Stimulated activated CD8-positive, alpha-beta memory T cell treated with anti-CD3 and anti-CD28 coated beads, Interleukin-12 subunit alpha, Interleukin-12 subunit beta, amount 100 ng/mL, for 1 hour (primary cell): ENCODE measurements around the gene RBP2.
"Not testable (repeated sequence)": the region's sequence is repeated elsewhere in the genome, so short reads cannot be mapped to it uniquely, and the experiment has no call there.

ENCODE experiments used
- DNase-seq: peaks from one replicate; pipeline ENCODE4 v3.0.0-alpha.2; 2020; ENCODE audit warnings: low read depth

The RBP2 gene

GRCh38 chr3:139443186-139443585 is 33.1 kb downstream of the RBP2 start:
- no peak for DNase-seq

GRCh38 chr3:139441656-139442055 is 34.7 kb downstream of the RBP2 start:
- DNase-seq, result no peak

GRCh38 chr3:139440639-139441556 is 35.4 kb downstream of the RBP2 start:
- no peak for DNase-seq

DNA sequence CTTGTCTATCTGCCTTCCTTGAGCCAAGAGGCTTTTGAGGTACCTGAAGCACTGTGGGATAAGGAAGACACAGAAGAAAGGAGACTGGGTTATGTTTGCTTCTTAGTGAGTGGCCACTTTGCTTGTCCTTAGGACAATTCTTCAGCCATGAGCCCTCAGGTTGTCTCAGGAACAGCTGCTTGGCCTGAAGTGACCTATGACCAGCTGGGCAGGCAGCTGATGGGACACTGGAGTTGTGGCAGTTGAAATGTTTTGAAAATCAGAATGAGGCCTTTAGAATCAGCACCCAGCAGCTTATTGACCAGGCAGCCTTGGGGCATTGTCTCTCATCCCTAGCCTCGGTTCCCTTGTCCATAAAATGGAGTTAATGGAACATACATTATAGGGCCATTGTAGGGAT is 37.0 kb downstream of the RBP2 start:
- no peak for DNase-seq

DNA sequence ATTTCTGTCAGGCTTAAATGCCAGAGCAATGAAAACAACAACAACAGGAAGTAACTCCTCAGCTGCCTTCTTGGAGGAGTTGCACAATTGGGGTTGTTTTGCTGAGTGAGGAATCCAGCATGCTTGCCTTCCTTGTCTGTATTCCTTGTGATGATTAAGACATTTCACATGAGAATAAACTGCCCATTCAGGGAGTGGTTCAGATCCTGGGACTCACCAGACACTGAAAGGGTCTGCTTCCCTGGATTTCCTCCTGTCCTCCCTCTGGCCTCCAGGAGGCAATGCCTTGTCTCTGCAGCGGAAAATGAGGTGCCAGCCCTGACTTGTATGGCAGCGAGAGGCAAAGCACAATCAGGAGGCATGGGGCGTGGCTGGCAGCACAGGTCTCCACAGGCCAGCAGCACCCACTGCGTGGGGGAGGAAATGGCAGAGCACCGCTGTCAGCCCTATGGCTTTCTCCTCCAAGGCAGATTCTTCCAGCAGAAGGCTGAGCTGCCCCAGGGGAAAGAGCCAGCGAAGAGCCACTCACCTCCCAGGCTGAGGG is 41.5 kb downstream of the RBP2 start:
- no peak for DNase-seq

GRCh38 chr3:139434228-139434627 is 42.1 kb downstream of the RBP2 start:
- DNase-seq, result no peak

- no peak for DNase-seq
Observed at GRCh38 chr3:139433089-139433488, 43.2 kb downstream of the RBP2 start.

DNA sequence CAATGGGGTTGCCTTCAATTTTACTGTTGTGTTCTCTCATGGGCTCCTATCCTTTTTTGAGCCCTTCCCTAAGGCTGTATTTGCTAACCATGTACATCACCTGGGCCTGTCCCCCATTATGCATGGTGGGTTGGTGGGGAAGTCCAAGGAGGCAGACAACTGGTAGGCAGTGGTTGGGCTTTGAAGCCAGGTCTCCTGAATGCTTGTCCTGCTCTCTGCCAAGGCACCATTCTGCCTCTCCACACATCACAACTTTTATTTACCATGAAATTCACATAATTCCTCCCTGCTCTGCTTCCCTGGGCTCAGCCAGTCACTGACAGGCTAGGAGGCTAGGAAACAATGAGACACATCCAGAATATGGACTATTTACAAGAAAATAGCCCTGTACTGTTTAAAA is 45.8 kb downstream of the RBP2 start:
- no peak for DNase-seq

GRCh38 chr3:139427283-139428060 is 48.8 kb downstream of the RBP2 start:
- no peak for DNase-seq

GRCh38 chr3:139425745-139426400 is 50.4 kb downstream of the RBP2 start:
- no peak for DNase-seq

- DNase-seq, result no peak
Observed at GRCh38 chr3:139423232-139423631, 53.1 kb downstream of the RBP2 start.

GRCh38 chr3:139421460-139421859 is 54.9 kb downstream of the RBP2 start:
- no peak for DNase-seq

GRCh38 chr3:139421040-139421439 is 55.3 kb downstream of the RBP2 start:
- DNase-seq, result no peak

DNA sequence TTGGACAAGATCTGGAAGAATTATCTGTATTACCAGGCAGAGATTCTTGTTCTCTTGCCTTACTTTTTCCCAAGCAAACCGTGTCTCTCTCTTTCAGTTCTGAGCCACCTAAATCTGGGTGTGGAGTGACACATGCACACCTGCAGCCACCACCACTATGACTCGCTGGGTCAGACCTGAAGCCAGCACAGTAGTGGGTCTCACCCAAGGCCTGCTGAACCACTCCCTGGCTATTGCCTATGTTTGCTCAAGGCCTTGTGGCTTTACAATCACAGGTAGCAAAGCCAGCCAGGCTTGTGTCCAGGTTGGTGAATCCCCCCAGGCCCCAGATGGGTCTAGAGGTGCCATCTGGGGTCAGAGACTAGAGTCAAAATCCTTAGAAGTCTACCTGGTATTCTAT is 58.2 kb downstream of the RBP2 start:
- no peak for DNase-seq

DNA sequence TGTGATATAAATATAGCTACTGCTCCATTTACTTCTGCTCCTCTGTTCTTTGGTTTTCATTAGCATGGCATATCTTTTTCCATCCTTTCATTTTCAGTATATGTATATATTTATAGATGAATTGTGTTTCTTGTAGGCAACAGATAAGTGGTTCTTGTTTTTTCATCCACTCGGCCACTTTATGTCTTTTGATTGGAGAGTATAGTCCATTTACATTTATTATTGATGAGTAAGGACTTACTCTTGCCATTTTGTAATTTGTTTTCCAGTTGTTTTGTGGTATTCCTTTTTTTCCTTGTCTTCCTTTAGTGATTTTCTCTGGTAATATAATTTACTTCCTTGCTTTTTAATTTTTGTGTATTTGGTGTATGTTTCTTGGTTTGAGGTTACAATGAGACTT is 60.0 kb downstream of the RBP2 start:
- DNase-seq, result no peak

DNA sequence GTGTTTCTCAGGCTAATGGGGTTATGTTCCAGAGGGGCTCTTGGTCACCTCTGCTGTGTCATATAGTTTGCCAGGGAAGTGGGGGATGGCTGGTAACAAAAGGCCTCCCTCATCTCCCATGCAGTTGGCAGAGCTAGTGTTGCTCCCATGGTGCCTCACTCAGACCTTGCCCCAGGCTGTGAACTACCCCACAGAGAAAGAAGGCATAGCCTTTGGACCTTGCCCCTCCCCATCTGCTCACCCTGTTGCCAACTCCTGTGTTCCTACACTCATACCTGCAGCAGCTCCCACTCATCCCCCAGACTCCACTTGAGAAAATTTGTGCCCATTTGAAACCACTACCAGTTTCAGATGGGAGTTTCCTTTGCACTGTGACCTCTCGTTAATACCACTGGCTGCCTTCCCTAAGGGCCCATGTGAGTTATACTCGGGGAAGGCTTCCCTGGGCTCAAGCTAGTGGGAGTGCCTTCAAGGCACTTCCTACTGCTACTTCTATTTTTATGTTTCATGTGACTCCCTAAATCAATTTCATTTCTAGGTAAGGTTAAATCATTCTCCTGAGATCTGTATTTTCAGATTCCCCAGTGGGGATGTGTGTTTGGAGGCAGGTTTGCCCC is 61.6 kb downstream of the RBP2 start:
- no peak for DNase-seq

DNA sequence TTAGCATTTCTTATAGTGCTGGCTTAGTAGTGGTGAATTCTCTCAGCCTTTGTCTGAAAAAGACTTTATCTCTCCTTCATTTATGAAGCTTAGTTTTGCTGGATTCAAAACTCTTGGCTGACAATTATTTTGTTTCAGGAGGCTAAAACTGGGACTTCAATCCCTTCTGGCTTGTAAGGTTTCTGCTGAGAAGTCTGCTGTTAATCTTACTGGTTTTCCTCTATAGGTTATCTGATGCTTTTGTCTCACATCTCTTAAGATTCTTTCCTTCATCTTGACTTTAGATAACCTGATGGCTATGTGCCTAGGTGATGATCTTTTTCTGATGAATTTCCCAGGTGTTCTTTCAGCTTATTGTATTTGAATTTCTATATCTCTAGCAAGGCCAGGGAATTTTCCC is 63.4 kb downstream of the RBP2 start:
- DNase-seq, result not testable (repeated sequence)
